Adipocyte (in vitro differentiated cells): Measurements from ENCODE around the gene TMEM200C.

Source experiments
- DNase-seq: peaks from one replicate; pipeline ENCODE4 v3.0.0-alpha.2; 2015; ENCODE audit warnings: low read depth
- H3K27me3 ChIP-seq: replicated peaks from 2 replicates; pipeline ENCODE4 v1.7.0; 2013; ENCODE audit warnings: mild to moderate bottlenecking, low read length, moderate library complexity; ENCODE audit not compliant: control insufficient read depth, insufficient read depth
- H3K36me3 ChIP-seq: 2 replicates; pipeline ENCODE4 v1.7.0; 2013; ENCODE audit warnings: low read length, mild to moderate bottlenecking, moderate library complexity; ENCODE audit not compliant: control insufficient read depth, insufficient read depth, severe bottlenecking
- H3K4me1 ChIP-seq: 2 replicates; pipeline ENCODE4 v1.7.0; 2013; ENCODE audit warnings: mild to moderate bottlenecking, low read length, moderate library complexity; ENCODE audit not compliant: control insufficient read depth, insufficient read depth
- H3K4me3 ChIP-seq: 2 replicates; pipeline ENCODE4 v1.7.0; 2013; ENCODE audit warnings: mild to moderate bottlenecking, low read length, moderate library complexity
- H3K9ac ChIP-seq: 2 replicates; pipeline ENCODE4 v1.7.0; 2013; ENCODE audit warnings: mild to moderate bottlenecking, low read length, moderate library complexity
- H3K9me3 ChIP-seq: 2 replicates; pipeline ENCODE4 v1.7.0; 2013; ENCODE audit warnings: mild to moderate bottlenecking, low read length, moderate library complexity; ENCODE audit not compliant: control insufficient read depth

TMEM200C gene

GRCh38 chr18:5895299-5895875, at the start of gene TMEM200C:
Gene TMEM200C (minus strand): TSS chr18:5895522. CDS start chr18:5892063, 3,459 bp downstream.
- Histone ChIP-seq H3K9ac (no peak within 1 kb of the TSS), H3K36me3 (no peaks in the 10 kb centered on the region), H3K27me3 (peaks cover 26% of the 10 kb centered on the region), H3K4me3 (peak within 1 kb of the TSS; percentile 73), H3K9me3 (no peaks in the 10 kb centered on the region), H3K4me1 (no peaks in the 10 kb centered on the region)
- peak; percentile 54 for DNase-seq

GRCh38 chr18:5944448-5944847, 49.1 kb upstream of the TMEM200C start:
- no peak for DNase-seq

GRCh38 chr18:5943514-5943913, 48.2 kb upstream of the TMEM200C start:
- no peak for DNase-seq
- no peaks in the 10 kb centered on the region for H3K36me3 ChIP-seq
- no peaks in the 10 kb centered on the region for H3K4me1 ChIP-seq
- no peak overlapping the region for H3K9ac ChIP-seq
- H3K9me3 ChIP-seq = no peaks in the 10 kb centered on the region
- peaks cover 10% of the 10 kb centered on the region for H3K27me3 ChIP-seq
- no peak overlapping the region for H3K4me3 ChIP-seq

More at GRCh38 chr18:5944448-5944847, 49.1 kb upstream of the TMEM200C start:
- H3K36me3 ChIP-seq = no peaks in the 10 kb centered on the region
- no peak overlapping the region for H3K4me3 ChIP-seq
- peaks cover 10% of the 10 kb centered on the region for H3K27me3 ChIP-seq
- H3K4me1 ChIP-seq = no peaks in the 10 kb centered on the region
- H3K9me3 ChIP-seq = no peaks in the 10 kb centered on the region
- no peak overlapping the region for H3K9ac ChIP-seq

DNA sequence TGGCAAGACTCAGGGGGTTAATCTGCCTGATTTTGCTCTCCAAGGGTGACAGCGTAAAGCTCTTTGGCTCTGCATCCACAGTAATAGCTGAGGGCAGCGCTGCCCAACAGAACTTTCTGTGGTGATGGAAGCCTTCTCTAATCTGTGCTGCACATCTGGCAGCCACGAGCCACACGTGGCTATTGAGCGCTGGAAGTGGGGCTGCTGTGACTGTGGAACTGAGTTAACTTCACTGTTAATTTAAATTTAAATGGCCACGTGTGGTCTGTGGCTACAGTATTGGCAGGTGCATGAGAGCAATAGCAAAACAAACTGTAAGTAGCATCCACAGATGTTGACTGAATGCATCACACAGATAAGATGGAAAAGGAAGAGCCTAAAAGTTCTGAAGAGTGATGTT, 47.3 kb upstream of the TMEM200C start:
- H3K4me3 ChIP-seq = no peak overlapping the region
- no peak overlapping the region for H3K9ac ChIP-seq
- DNase-seq = no peak
- no peaks in the 10 kb centered on the region for H3K4me1 ChIP-seq
- H3K36me3 ChIP-seq = no peaks in the 10 kb centered on the region
- no peaks in the 10 kb centered on the region for H3K9me3 ChIP-seq
- peaks cover 15% of the 10 kb centered on the region for H3K27me3 ChIP-seq

DNA sequence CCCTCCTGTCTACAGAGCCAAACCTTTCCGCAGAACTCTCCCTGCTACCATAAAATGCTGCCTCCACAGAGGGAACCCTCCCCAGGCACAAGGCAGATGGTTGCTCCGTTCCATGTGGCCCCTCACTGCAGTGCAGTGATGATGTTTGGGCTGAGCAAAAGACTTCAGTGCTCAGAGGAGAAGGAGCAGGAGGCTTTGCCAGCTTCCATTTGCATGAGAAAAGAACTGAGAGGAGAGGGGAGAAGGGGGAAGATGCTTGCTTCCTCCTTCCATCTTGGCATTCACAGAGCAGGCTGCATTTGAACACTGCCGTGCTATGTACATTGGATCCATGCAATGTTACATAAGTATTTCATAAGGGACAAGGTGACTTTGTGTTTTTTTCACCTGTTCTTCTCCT, 46.6 kb upstream of the TMEM200C start:
- no peak for DNase-seq
- Histone ChIP-seq H3K4me1 (no peaks in the 10 kb centered on the region), H3K9ac (no peak overlapping the region), H3K36me3 (no peaks in the 10 kb centered on the region), H3K9me3 (no peaks in the 10 kb centered on the region), H3K27me3 (peaks cover 15% of the 10 kb centered on the region), H3K4me3 (no peak overlapping the region)

GRCh38 chr18:5939801-5940667, 44.7 kb upstream of the TMEM200C start:
- no peak overlapping the region for H3K9ac ChIP-seq
- no peaks in the 10 kb centered on the region for H3K9me3 ChIP-seq
- no peaks in the 10 kb centered on the region for H3K36me3 ChIP-seq
- no peak for DNase-seq
- peaks cover 20% of the 10 kb centered on the region for H3K27me3 ChIP-seq
- no peak overlapping the region for H3K4me3 ChIP-seq
- H3K4me1 ChIP-seq = no peaks in the 10 kb centered on the region

- Histone ChIP-seq H3K9me3 (no peaks in the 10 kb centered on the region), H3K4me3 (no peak overlapping the region), H3K9ac (no peak overlapping the region), H3K27me3 (peaks cover 24% of the 10 kb centered on the region), H3K36me3 (no peaks in the 10 kb centered on the region), H3K4me1 (no peaks in the 10 kb centered on the region)
- no peak for DNase-seq
Observed at GRCh38 chr18:5937795-5938194, 42.5 kb upstream of the TMEM200C start.

GRCh38 chr18:5937121-5937520, 41.8 kb upstream of the TMEM200C start:
- Histone ChIP-seq H3K4me1 (no peaks in the 10 kb centered on the region), H3K9me3 (no peaks in the 10 kb centered on the region), H3K27me3 (peaks cover 20% of the 10 kb centered on the region), H3K9ac (no peak overlapping the region), H3K36me3 (no peaks in the 10 kb centered on the region), H3K4me3 (no peak overlapping the region)
- no peak for DNase-seq

DNA sequence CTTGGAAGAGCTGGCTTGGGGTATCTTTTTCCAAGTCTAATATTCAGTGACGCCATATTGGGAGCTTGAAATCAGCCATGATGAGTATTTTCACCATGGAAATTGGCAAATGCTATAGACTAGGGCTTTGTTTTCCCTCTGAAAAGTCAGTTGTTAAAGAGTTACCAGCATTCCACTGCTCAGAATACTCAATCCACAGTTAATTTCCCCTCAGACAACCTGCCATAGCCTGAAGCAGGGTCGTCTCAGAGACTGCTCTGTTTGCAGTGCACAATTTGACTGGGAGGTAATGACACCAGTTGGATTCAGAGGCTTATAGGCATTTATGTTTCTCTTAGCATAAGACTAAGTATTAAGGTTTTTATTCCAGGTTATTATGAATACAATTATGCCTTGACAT, 35.5 kb upstream of the TMEM200C start:
- Histone ChIP-seq H3K9me3 (peaks cover 9% of the 10 kb centered on the region), H3K4me1 (no peaks in the 10 kb centered on the region), H3K9ac (no peak overlapping the region), H3K4me3 (no peak overlapping the region), H3K27me3 (peaks cover 19% of the 10 kb centered on the region), H3K36me3 (no peaks in the 10 kb centered on the region)
- no peak for DNase-seq

DNA sequence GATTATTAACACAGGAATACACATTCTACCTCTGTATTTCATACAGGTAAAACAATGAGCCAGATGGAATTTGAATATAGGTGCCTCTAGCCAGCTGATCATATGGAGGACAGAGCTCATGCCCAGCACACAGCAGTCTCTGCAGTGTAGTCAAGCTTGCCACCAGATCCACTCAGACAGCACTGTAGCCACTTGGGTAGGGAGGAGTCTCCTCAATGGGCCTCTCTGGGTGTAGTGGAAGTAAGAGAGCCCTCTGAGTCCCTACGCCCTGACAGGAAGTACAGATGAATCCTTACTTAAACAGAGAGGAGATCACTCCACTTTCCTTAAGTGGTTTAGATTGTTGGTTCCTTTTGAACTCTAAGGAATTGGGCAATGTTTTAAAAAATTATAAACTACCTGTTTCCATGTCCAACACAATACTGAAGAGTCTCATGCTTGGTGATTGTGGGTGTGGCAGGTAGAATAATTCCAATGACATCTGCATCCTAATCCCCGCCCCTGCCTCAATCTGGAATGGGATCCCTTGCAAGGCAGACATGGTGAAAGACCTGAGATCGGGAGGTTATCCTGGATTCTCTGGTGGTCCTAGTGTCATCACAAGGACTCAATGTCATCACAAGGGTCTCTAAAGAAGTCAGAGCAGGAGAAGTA, 23.0 kb upstream of the TMEM200C start:
- peaks cover 15% of the 10 kb centered on the region for H3K27me3 ChIP-seq
- H3K4me3 ChIP-seq = no peak overlapping the region
- DNase-seq = no peak
- H3K9me3 ChIP-seq = no peaks in the 10 kb centered on the region
- no peaks in the 10 kb centered on the region for H3K4me1 ChIP-seq
- no peaks in the 10 kb centered on the region for H3K36me3 ChIP-seq
- H3K9ac ChIP-seq = no peak overlapping the region

- no peak for DNase-seq
- no peaks in the 10 kb centered on the region for H3K4me1 ChIP-seq
- H3K36me3 ChIP-seq = no peaks in the 10 kb centered on the region
- no peaks in the 10 kb centered on the region for H3K9me3 ChIP-seq
- peaks cover 15% of the 10 kb centered on the region for H3K27me3 ChIP-seq
- H3K9ac ChIP-seq = no peak overlapping the region
- no peak overlapping the region for H3K4me3 ChIP-seq
Observed at GRCh38 chr18:5914951-5915350, 19.6 kb upstream of the TMEM200C start.
